Activated CD8-positive, alpha-beta T cell treated with anti-CD3 and anti-CD28 coated beads, Interleukin-2, amount 10 ng/mL, durations not matched to agents 7 days and 5 days (primary cell): Measurements from ENCODE around the gene ITPRIPL2. TPM values are rescaled to one million over a fixed set of nuclear protein-coding genes. Genes with fewer than 3 reads are reported as not detected.
A peak's percentile ranks its signal among the peaks of the same experiment; 100 is the strongest.

ENCODE experiments used
- ATAC-seq: fragments of 150-1000 bp; cut with Tn5 transposase; one replicate; pipeline ENCODE4 v1.10.0; 2021; ENCODE audit warnings: moderate library complexity
- CTCF ChIA-PET: fragments of 350-600 bp; sonication (Branson Sonifier 250); formaldehyde crosslinking; loops from one replicate; lab custom pipeline; 2021; ENCODE audit warnings: antibody characterized with exemption; lab: Charles Lee
- POLR2A ChIA-PET: fragments of 350-600 bp; sonication (Branson Sonifier 250); formaldehyde crosslinking; loops from one replicate; lab custom pipeline; 2021; ENCODE audit warnings: antibody characterized with exemption; lab: Charles Lee
- DNase-seq: peaks from one replicate; pipeline ENCODE4 v3.0.0-alpha.2; 2020
- H3K27ac Mint-ChIP-seq: one replicate; pipeline ENCODE4 v1.8.0; 2021; ENCODE audit warnings: mild to moderate bottlenecking, mixed read lengths
- H3K27me3 Mint-ChIP-seq: one replicate; pipeline ENCODE4 v1.8.0; 2021; ENCODE audit warnings: low read depth, mixed read lengths
- H3K36me3 Mint-ChIP-seq: one replicate; pipeline ENCODE4 v1.8.0; 2021; ENCODE audit warnings: low read depth, mixed read lengths
- H3K4me1 Mint-ChIP-seq: one replicate; pipeline ENCODE4 v1.8.0; 2021; ENCODE audit warnings: low read depth, mixed read lengths
- H3K4me3 Mint-ChIP-seq: one replicate; pipeline ENCODE4 v1.8.0; 2021; ENCODE audit warnings: mild to moderate bottlenecking, mixed read lengths
- H3K9me3 Mint-ChIP-seq: one replicate; pipeline ENCODE4 v1.8.0; 2022; ENCODE audit warnings: mixed read lengths; ENCODE audit not compliant: insufficient read depth
- total RNA-seq, 2 experiments: library from RNA; stranded (reverse); gene quantifications; one replicate each; pipeline ENCODE4 v1.2.3, GENCODE V29; 2021

ITPRIPL2 gene
- total RNA-seq, 2 experiments from 2014 or later = 2.3 TPM

- peaks cover 32% of the 10 kb centered on the region for H3K4me1 Mint-ChIP-seq
- CTCF ChIA-PET = no interaction called here
- H3K27me3 Mint-ChIP-seq = peaks cover 2% of the 10 kb centered on the region
- H3K36me3 Mint-ChIP-seq = no peaks in the 10 kb centered on the region
- H3K4me3 Mint-ChIP-seq = no peak overlapping the region
- DNase-seq (no peak), ATAC-seq (no peak)
- POLR2A ChIA-PET = no interaction called here
- H3K9me3 Mint-ChIP-seq = no peaks in the 10 kb centered on the region
- no peak overlapping the region for H3K27ac Mint-ChIP-seq
These were observed 13.9 kb downstream of the ITPRIPL2 start for GRCh38 chr16:19127674-19128131.

DNA sequence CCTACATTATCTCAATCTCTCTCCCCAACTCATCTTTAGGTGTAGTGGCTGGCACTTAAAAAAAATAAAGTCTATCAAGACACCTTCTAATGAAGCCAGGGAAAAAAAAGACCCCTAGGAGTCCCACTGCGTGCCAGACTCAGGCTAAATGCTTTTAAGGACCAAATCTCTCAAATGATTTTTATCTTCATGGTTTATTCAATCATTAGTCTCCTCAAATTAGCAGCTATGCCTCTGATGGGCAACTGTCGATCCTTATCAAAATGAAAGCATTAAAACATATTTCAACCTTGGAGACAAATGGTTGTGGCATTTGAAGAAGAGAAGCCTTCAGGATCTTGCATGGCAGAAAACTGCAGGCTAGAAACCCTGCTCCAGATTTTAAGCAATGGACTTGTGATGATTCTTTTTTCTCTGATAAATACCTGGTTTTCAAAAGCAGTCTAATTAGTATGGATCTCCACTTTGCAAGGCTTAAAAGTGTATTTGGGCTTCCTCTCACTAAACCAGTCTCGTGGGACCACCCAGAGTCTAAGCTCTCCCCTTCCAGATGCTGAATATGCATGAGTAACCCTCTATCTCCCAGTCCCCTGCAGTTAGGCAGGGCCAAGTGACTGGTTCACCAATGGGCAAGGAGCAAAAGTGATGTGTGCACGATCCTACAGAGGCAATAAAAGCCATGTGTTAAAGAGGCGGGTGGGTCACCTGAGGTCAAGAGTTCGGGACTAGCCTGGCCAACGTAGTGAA, 14.9 kb downstream of the ITPRIPL2 start:
- Mint-ChIP-seq H3K9me3 (no peaks in the 10 kb centered on the region), H3K4me1 (peaks cover 32% of the 10 kb centered on the region), H3K4me3 (no peak overlapping the region), H3K27ac (no peak overlapping the region), H3K36me3 (no peaks in the 10 kb centered on the region), H3K27me3 (peaks cover 2% of the 10 kb centered on the region)
- POLR2A ChIA-PET = no interaction called here
- DNase-seq (no peak), ATAC-seq (no peak)
- CTCF ChIA-PET = no interaction called here

DNA sequence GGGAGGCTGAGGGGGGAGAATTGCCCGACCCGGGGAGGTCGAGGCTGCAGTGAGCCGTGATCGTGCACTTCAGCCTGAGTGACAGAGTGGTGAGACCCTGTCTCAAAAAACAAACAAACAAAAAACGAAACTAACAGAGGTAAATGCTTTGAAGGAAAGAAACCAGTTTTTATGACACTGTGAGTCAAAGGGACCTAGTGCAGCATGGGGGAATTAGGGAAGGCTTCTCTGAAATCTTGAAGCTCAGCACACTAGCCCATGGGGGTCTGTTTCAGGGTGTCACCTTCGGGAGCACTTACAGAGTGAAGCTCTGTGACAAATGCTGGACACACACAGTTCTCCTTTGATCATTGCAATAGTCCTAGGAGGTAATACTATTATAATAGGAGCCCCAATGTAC, 16.6 kb downstream of the ITPRIPL2 start:
- ChIA-PET POLR2A (no interaction called here), CTCF (interaction anchor here (0.9 to 1.5 kb wide), 2 partner anchors 12 to 44 kb away, joined by 3 to 6 read pairs; no protein-coding TSS in a partner anchor)
- H3K4me1 Mint-ChIP-seq = peaks cover 32% of the 10 kb centered on the region
- H3K27ac Mint-ChIP-seq = peak overlapping the region; percentile 80
- no peak overlapping the region for H3K4me3 Mint-ChIP-seq
- H3K27me3 Mint-ChIP-seq = peaks cover 2% of the 10 kb centered on the region
- no peak for DNase-seq
- H3K36me3 Mint-ChIP-seq = no peaks in the 10 kb centered on the region
- ATAC-seq = no peak
- no peaks in the 10 kb centered on the region for H3K9me3 Mint-ChIP-seq

- H3K9me3 Mint-ChIP-seq = no peaks in the 10 kb centered on the region
- H3K27me3 Mint-ChIP-seq = peaks cover 2% of the 10 kb centered on the region
- ATAC-seq = no peak
- peak overlapping the region; percentile 80 for H3K27ac Mint-ChIP-seq
- H3K36me3 Mint-ChIP-seq = no peaks in the 10 kb centered on the region
- CTCF ChIA-PET = interaction anchor here (0.9 to 1.5 kb wide), 2 partner anchors 13 to 45 kb away, joined by 3 to 6 read pairs; no protein-coding TSS in a partner anchor
- POLR2A ChIA-PET = no interaction called here
- H3K4me1 Mint-ChIP-seq = peaks cover 32% of the 10 kb centered on the region
- peak overlapping the region; percentile 47 for H3K4me3 Mint-ChIP-seq
- no peak for DNase-seq
These were observed 17.4 kb downstream of the ITPRIPL2 start for GRCh38 chr16:19130852-19131824.

GRCh38 chr16:19131825-19132218, 18.1 kb downstream of the ITPRIPL2 start:
- Mint-ChIP-seq H3K4me1 (peaks cover 32% of the 10 kb centered on the region), H3K27me3 (peaks cover 5% of the 10 kb centered on the region), H3K36me3 (no peaks in the 10 kb centered on the region), H3K27ac (no peak overlapping the region), H3K4me3 (no peak overlapping the region), H3K9me3 (no peaks in the 10 kb centered on the region)
- CTCF ChIA-PET = interaction anchor here (1.5 kb wide), 1 partner anchor 13 kb away, joined by 6 read pairs; no protein-coding TSS in a partner anchor
- POLR2A ChIA-PET = no interaction called here
- DNase-seq (no peak), ATAC-seq (no peak)

DNA sequence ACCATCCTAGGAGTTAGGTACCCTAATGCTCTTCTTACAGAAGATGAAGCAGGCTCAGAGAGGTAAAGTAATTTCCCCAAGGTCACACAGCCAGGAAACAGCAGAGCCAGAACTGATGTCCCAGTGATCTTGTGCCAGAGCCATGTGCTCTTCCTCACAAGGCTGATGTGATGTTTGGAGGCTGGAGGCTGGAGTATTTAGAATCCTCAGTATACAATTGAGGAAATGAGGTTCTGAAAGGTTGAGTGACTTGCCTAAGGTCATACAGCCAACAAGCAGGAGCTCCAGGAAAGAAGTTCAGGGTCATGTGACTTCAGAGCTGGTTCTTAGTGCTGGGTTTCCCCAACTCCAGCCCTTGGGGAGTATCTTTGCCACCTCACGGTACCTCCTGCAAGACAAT, 18.5 kb downstream of the ITPRIPL2 start:
- POLR2A ChIA-PET = no interaction called here
- ATAC-seq (no peak), DNase-seq (no peak)
- Mint-ChIP-seq H3K36me3 (no peaks in the 10 kb centered on the region), H3K4me1 (peaks cover 28% of the 10 kb centered on the region), H3K4me3 (no peak overlapping the region), H3K9me3 (no peaks in the 10 kb centered on the region), H3K27ac (no peak overlapping the region), H3K27me3 (peaks cover 7% of the 10 kb centered on the region)
- CTCF ChIA-PET = no interaction called here

GRCh38 chr16:19132898-19133297, 19.1 kb downstream of the ITPRIPL2 start:
- Mint-ChIP-seq H3K36me3 (no peaks in the 10 kb centered on the region), H3K27ac (no peak overlapping the region), H3K27me3 (peaks cover 9% of the 10 kb centered on the region), H3K4me1 (peaks cover 22% of the 10 kb centered on the region), H3K4me3 (no peak overlapping the region), H3K9me3 (no peaks in the 10 kb centered on the region)
- CTCF ChIA-PET = no interaction called here
- POLR2A ChIA-PET = no interaction called here
- DNase-seq (no peak), ATAC-seq (no peak)

DNA sequence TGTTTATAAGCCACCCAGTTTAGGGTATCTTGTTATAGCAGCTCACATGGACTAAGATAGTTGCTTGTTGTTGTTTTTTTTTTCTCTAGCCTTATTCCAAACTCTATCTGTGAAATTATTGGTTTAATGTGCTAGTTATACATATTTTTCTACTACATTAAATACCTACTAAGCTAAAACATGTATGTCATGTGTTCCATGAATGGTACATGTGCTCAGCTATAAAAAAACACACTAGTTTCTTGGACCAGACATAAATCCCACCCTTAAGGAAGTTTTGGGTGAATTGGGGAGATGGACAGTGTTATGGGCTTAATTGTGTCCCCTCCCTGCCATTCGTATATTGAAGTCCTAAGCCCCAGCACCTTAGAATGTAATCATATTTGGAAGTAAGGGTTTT, 19.8 kb downstream of the ITPRIPL2 start:
- no peak for DNase-seq
- CTCF ChIA-PET = no interaction called here

DNA sequence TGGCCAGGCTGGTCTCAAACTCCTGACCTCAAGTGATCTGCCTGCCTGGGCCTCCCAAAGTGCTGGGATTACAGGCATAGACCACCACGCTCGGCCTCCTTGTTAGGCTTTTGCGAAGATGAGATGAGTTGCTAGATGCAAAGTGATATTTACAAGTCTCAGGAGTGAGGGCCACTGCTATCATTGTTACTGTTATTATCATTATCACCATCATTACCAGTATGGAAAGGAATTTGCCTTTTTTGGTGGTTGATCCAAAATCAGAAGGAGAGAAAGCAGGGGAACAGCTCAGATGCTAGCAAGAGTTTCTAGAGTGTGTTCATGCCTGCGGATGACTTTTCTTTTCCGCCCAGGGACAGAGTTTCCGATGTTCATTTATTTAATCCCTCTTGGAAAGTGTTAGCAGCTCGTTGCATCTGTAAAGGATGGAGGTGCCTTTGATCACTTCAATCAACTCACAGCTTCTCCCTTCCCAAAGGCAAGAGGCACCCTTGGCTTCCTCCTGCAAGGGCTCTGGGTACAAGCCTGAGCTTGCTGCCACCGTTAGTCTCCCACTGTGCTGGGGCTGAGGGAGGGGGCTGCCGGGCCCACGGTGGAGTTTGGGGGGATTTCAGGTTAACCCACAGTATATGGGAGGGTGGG, 21.6 kb downstream of the ITPRIPL2 start:
- no peak overlapping the region for H3K4me3 Mint-ChIP-seq
- CTCF ChIA-PET = no interaction called here

More for the DNA sequence above, 19.8 kb downstream of the ITPRIPL2 start:
- Mint-ChIP-seq H3K36me3 (no peaks in the 10 kb centered on the region), H3K27me3 (peaks cover 11% of the 10 kb centered on the region), H3K4me3 (no peak overlapping the region), H3K4me1 (peaks cover 17% of the 10 kb centered on the region), H3K27ac (no peak overlapping the region), H3K9me3 (no peaks in the 10 kb centered on the region)
- POLR2A ChIA-PET = interaction anchor here (0.7 kb wide), 1 partner anchor 13 kb away, joined by 3 read pairs; no protein-coding TSS in a partner anchor
- no peak for ATAC-seq

DNA sequence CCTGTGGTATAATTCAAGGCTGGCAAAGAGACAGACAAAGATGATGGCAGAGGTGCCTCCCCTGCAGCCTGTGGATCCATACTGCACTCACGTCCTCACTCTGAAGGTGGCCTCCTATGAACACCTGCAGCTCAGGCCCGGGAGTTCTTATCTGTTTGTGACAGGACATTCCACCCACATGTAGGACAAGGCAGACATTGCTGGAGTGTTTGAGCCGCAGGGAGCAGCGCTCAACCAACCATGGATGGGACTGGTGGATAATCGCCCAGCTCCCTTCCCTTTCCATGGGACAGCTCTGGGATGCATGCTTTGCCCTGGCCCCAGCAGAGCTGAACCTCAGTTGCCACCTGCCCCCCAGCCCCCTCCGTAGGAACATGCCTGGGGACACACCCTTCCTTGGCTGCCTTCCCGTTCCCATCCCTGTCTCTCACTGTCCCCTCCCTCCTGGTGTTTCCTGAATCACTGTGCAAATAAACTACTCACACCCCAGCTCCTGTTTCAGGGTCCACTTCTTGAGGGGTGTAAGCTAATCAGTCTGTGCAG, 22.2 kb downstream of the ITPRIPL2 start:
- Mint-ChIP-seq H3K27me3 (peaks cover 10% of the 10 kb centered on the region), H3K27ac (no peak overlapping the region), H3K9me3 (no peaks in the 10 kb centered on the region), H3K4me3 (no peak overlapping the region), H3K4me1 (peaks cover 6% of the 10 kb centered on the region), H3K36me3 (no peaks in the 10 kb centered on the region)
- CTCF ChIA-PET = interaction anchor here (1.2 kb wide), 1 partner anchor 49 kb away, joined by 3 read pairs; no protein-coding TSS in a partner anchor
- no peak for ATAC-seq
- no peak for DNase-seq
- POLR2A ChIA-PET = no interaction called here

More for the DNA sequence above, 21.6 kb downstream of the ITPRIPL2 start:
- H3K4me1 Mint-ChIP-seq = peaks cover 13% of the 10 kb centered on the region
- no peaks in the 10 kb centered on the region for H3K36me3 Mint-ChIP-seq
- POLR2A ChIA-PET = no interaction called here
- H3K27me3 Mint-ChIP-seq = peaks cover 10% of the 10 kb centered on the region
- no peaks in the 10 kb centered on the region for H3K9me3 Mint-ChIP-seq
- ATAC-seq (no peak), DNase-seq (no peak)
- H3K27ac Mint-ChIP-seq = no peak overlapping the region

GRCh38 chr16:19136549-19137196, 22.9 kb downstream of the ITPRIPL2 start:
- Mint-ChIP-seq H3K36me3 (no peaks in the 10 kb centered on the region), H3K4me3 (no peak overlapping the region), H3K4me1 (no peaks in the 10 kb centered on the region), H3K27ac (no peak overlapping the region), H3K9me3 (no peaks in the 10 kb centered on the region), H3K27me3 (peaks cover 12% of the 10 kb centered on the region)
- ATAC-seq (no peak), DNase-seq (no peak)
- CTCF ChIA-PET = interaction anchor here (1.2 kb wide), 1 partner anchor 50 kb away, joined by 3 read pairs; no protein-coding TSS in a partner anchor
- POLR2A ChIA-PET = no interaction called here
